Right lobe of liver (tissue), 6 donors: Measurements from ENCODE around the gene MTCL3.

Experiments
- ATAC-seq, 4 donors: fragments of 200-7000 bp; cut with Tn5 transposase; one replicate each; pipeline ENCODE4 v1.9.1; 2020; ENCODE audit warnings: mild to moderate bottlenecking in 4 of 4, moderate library complexity in 4 of 4
- DNase-seq, 3 donors: peaks; one replicate each; pipeline ENCODE4 v3.0.0-alpha.2; 2020
- H3K27ac ChIP-seq, 3 donors: fragments of 200-600 bp; one replicate each; pipeline ENCODE4 v1.8.0; 2022
- H3K27me3 ChIP-seq, 2 donors: fragments of 200-600 bp; one replicate each; pipeline ENCODE4 v1.8.0; 2022
- H3K36me3 ChIP-seq, 4 donors: fragments of 200-600 bp; sonication (generic) in 1 of 4; one replicate each; pipeline versions ENCODE4 v1.5.1 to v1.8.0; 2017 to 2022; ENCODE audit warnings: control low read depth in 1 of 4
- H3K4me1 ChIP-seq, 4 donors: fragments of 200-600 bp; sonication (generic) in 1 of 4; one replicate each; pipeline versions ENCODE4 v1.5.1 to v1.8.0; 2017 to 2022; ENCODE audit warnings: control low read depth in 1 of 4
- H3K4me3 ChIP-seq, 3 donors: fragments of 200-600 bp; one replicate each; pipeline ENCODE4 v1.8.0; 2022
- H3K9me3 ChIP-seq, 4 donors: fragments of 200-600 bp; sonication (generic) in 1 of 4; one replicate each; pipeline versions ENCODE4 v1.5.1 to v1.8.0; 2017 to 2022; ENCODE audit warnings: control low read depth in 1 of 4
- POLR2A ChIP-seq: fragments of 450-650 bp; IDR thresholded peaks from one replicate; pipeline ENCODE4 v1.6.1; 2017; ENCODE audit warnings: antibody characterized with exemption, mild to moderate bottlenecking
- WGBS: methylation state at CpG from one replicate; pipeline ENCODE4 v1.1.6; 2018; ENCODE audit warnings: low coverage, low lambda C conversion rate; ENCODE audit not compliant: insufficient coverage; ENCODE audit errors: missing lambda C conversion rate; 5-methylcytosine and 5-hydroxymethylcytosine counted together
- intact Hi-C, 2 donors: fragments of 100-400 bp; cut with DNase I; formaldehyde crosslinking; loops; one replicate each; pipeline versions ENCODE4 v1.11.2 to v1.14.1; 2022
- TF ChIP-seq, protein P1 (sequence below), 4 donors: fragments of 200-600 bp in 3 of 4; fragments of 450-650 bp in 1 of 4; IDR thresholded peaks; one replicate each; pipeline versions ENCODE4 v1.5.1 to v1.8.0; 2016 to 2022; ENCODE audit warnings: antibody characterized with exemption in 4 of 4, mild to moderate bottlenecking in 2 of 4
- donor health status: DM: no; HTN: yes; CAD: no.
- donor health status: DM: no; HTN: no; CAD: no.
- donor health status: DM: no; HTN: no; CAD: no.
- donor health status: DM: no; HTN: yes; CAD: no.
- donor health status: DM: no; HTN: yes; CAD: no.

The MTCL3 gene

DNA sequence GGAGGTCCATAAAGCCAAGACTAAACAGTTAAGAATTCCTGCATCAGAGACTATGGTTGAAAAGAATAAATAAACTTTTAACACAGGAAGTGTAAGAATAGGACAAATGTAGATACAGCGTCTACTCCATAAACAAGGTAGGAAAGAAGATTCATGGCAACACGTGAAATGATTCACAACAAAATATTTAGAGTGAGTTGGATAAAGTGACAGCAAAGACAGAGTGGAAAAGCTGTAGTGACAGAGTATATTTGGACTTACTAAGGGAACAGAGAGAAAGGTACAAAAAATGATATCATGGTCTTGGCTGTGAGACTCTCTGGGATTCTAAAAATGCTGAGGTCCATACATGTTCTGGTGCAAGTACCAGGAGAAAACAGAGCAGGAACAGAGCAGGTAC lies 38.0 kb downstream of the MTCL3 start:
- no peaks in the 10 kb centered on the region for H3K4me1 ChIP-seq
- ATAC-seq = no peak

DNA sequence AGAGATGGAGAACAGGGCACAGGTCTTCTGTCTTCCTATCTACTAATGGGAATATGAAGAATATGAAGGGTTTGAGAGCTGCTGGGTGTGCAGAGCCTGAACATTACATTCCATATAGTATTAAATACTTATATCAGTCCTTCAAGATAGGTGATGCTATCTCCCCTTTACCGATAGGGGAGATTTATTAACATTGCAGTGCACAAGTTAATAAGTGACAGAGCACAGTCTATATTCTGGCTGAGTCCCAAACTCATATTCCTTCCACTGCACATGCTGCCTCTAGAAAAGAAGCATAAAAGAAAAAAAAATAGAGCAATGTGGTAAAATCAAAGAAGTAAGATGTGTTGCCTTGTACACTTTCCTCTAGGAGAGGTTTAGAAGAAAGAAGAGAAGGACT lies 41.5 kb downstream of the MTCL3 start:
- TF ChIP-seq POLR2A = no peak
- TF ChIP-seq, protein P1, sequence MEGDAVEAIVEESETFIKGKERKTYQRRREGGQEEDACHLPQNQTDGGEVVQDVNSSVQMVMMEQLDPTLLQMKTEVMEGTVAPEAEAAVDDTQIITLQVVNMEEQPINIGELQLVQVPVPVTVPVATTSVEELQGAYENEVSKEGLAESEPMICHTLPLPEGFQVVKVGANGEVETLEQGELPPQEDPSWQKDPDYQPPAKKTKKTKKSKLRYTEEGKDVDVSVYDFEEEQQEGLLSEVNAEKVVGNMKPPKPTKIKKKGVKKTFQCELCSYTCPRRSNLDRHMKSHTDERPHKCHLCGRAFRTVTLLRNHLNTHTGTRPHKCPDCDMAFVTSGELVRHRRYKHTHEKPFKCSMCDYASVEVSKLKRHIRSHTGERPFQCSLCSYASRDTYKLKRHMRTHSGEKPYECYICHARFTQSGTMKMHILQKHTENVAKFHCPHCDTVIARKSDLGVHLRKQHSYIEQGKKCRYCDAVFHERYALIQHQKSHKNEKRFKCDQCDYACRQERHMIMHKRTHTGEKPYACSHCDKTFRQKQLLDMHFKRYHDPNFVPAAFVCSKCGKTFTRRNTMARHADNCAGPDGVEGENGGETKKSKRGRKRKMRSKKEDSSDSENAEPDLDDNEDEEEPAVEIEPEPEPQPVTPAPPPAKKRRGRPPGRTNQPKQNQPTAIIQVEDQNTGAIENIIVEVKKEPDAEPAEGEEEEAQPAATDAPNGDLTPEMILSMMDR (IDR thresholded peaks at IDR 0.05) = no peak
- WGBS = 33% methylated on average over 1 of the region's 1 CpG
- Histone ChIP-seq H3K9me3 (no peaks in the 10 kb centered on the region), H3K4me1 (no peaks in the 10 kb centered on the region), H3K36me3 (no peaks in the 10 kb centered on the region), H3K27ac (no peak overlapping the region), H3K27me3 (no peaks in the 10 kb centered on the region), H3K4me3 (no peak overlapping the region)
- ATAC-seq (peak in 1 of 4 donors; percentile 44), DNase-seq (no peak)
- intact Hi-C loops = loop anchor here in 1 of 2 donors (10.0 kb wide), 1 partner anchor 47 kb away; no protein-coding TSS in a partner anchor

More for the DNA sequence above, 38.0 kb downstream of the MTCL3 start:
- Histone ChIP-seq H3K4me3 (no peak overlapping the region), H3K27me3 (no peaks in the 10 kb centered on the region), H3K27ac (no peak overlapping the region), H3K36me3 (no peaks in the 10 kb centered on the region), H3K9me3 (no peaks in the 10 kb centered on the region)
- WGBS = 76% methylated on average over 2 of the region's 2 CpGs
- intact Hi-C loops = no loop called here
- no peak for DNase-seq
- no peak for TF ChIP-seq POLR2A
- TF ChIP-seq, protein P1 (IDR thresholded peaks at IDR 0.05) = no peak

DNA sequence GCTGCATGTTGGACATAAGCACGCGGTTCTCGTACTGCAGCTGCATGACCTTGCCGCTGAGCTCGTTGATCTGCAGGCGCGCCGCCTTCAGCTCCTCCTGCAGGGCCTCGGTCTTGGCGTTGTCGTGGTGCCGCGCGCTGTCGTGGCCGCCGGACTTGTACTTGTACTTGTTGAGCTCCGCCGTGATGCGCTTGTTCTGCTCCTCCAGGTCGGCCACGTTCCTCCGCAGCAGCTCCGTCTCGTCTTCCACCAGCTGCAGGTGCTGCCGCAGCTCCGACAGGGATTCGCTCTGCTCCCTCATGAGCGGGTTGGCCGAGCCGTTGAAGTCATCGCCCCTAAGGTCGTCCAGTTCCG lies 43.3 kb downstream of the MTCL3 start:
- Histone ChIP-seq H3K4me1 (peaks cover 0 to 4% (median 0%) of the 10 kb centered on the region in 4 donors), H3K27ac (no peak overlapping the region), H3K9me3 (no peaks in the 10 kb centered on the region), H3K36me3 (no peaks in the 10 kb centered on the region), H3K4me3 (no peak overlapping the region), H3K27me3 (no peaks in the 10 kb centered on the region)
- TF ChIP-seq POLR2A = no peak
- TF ChIP-seq, protein P1 (IDR thresholded peaks at IDR 0.05) = no peak
- DNase-seq (no peak), ATAC-seq (no peak)
- 85% methylated on average over 21 of the region's 34 CpGs for whole genome bisulfite sequencing
- intact Hi-C loops = loop anchor here in 1 of 2 donors (10.0 kb wide), 1 partner anchor 49 kb away; no protein-coding TSS in a partner anchor

DNA sequence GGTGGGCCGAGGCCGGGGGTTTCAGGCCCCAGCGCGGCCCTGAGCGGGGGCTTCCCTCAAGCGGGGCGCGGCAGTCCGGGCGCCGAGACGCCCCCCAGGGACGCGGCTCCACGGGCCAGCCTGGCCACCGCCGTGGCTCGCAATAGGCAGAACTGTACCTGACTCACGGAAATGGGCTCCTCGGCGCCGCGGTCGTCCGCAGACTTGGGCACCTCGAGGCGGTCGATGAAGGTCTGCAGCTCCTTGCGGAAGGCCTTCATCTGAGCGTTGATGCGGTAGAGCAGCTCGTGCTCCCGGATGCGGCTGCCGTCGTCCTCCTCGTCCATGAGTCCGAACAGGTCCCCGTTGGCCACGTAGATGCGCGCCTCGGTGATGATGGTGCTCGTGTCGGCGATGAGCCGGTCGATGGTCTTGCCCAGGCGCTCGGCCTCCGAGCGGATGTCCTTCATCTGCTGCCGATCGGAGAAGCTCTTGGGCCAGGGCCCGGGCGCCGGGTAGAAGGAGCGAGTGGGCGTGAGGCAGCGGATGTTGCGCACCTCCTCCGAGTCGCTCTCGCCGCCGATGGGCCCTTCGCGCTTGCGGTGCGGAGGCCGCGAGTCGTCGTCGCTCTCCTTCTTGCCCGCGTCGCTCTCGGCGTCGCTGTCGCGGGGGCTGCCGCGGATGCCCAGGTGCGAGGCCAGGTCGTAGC lies 43.9 kb downstream of the MTCL3 start:
- H3K27me3 ChIP-seq = no peaks in the 10 kb centered on the region
- intact Hi-C loops = loop anchor here in 1 of 2 donors (10.0 kb wide), 1 partner anchor 50 kb away; no protein-coding TSS in a partner anchor
- ATAC-seq = peak in 1 of 4 donors; percentile 40
- TF ChIP-seq, protein P1 (IDR thresholded peaks at IDR 0.05) = no peak
- TF ChIP-seq POLR2A = no peak
- H3K9me3 ChIP-seq = no peaks in the 10 kb centered on the region
- no peak overlapping the region for H3K4me3 ChIP-seq
- DNase-seq = no peak
- WGBS = 93% methylated on average over 12 of the region's 87 CpGs
- peaks cover 0 to 4% (median 0%) of the 10 kb centered on the region in 4 donors for H3K4me1 ChIP-seq
- H3K36me3 ChIP-seq = no peaks in the 10 kb centered on the region
- H3K27ac ChIP-seq = no peak overlapping the region
